ENCODE measurements around the gene A2ML1.

Gene A2ML1

DNA sequence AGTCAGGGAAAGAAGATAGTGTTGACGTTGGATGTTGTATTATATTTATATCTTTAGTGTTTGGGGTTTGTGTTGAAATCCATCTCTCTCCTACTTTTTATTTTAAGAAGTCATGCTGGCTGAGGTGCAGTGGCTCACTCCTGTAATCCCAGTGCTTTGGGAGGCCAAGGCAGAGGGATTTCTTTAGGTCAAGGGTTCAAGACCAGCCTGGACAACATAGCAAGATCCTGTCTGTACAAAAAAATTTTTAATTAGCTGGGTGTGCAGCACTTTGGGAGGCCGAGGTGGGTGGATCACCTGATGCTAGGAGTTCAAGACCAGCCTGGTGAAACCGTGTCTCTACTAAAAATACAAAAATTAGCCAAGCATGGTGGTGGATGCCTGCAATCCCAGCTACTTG, 23.9 kb downstream of the A2ML1 start:
- H3K36me3 ChIP-seq (replicated peaks; ENCODE audit: low read depth, low read length): no peaks in the 10 kb centered on the region
- H4K20me1 ChIP-seq (ENCODE audit: insufficient read depth, low read length): no peaks in the 10 kb centered on the region
- no peak for TF ChIP-seq EZH2phosphoT487 (IDR thresholded peaks at IDR 0.05; ENCODE audit: low read depth)
- TF ChIP-seq, protein P1, sequence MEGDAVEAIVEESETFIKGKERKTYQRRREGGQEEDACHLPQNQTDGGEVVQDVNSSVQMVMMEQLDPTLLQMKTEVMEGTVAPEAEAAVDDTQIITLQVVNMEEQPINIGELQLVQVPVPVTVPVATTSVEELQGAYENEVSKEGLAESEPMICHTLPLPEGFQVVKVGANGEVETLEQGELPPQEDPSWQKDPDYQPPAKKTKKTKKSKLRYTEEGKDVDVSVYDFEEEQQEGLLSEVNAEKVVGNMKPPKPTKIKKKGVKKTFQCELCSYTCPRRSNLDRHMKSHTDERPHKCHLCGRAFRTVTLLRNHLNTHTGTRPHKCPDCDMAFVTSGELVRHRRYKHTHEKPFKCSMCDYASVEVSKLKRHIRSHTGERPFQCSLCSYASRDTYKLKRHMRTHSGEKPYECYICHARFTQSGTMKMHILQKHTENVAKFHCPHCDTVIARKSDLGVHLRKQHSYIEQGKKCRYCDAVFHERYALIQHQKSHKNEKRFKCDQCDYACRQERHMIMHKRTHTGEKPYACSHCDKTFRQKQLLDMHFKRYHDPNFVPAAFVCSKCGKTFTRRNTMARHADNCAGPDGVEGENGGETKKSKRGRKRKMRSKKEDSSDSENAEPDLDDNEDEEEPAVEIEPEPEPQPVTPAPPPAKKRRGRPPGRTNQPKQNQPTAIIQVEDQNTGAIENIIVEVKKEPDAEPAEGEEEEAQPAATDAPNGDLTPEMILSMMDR (IDR thresholded peaks at IDR 0.05; ENCODE audit: low read depth, low read length): no peak
- H3K27me3 ChIP-seq (ENCODE audit: low read depth, low read length): peaks cover 12% of the 10 kb centered on the region; the same call in 1 of the 2 replicates
- H3K9ac ChIP-seq (ENCODE audit: low read length): no peak overlapping the region
- no peaks in the 10 kb centered on the region for H3K4me1 ChIP-seq (ENCODE audit: low read length)
- H2AFZ ChIP-seq (ENCODE audit: low read depth, low read length): no peak overlapping the region
- H3K79me2 ChIP-seq (ENCODE audit: low read length): no peaks in the 10 kb centered on the region
- no peak overlapping the region for H3K4me3 ChIP-seq (ENCODE audit: low read length)
- no peaks in the 10 kb centered on the region for H3K9me3 ChIP-seq (ENCODE audit: insufficient read depth, low read length)
- H3K27ac ChIP-seq (ENCODE audit: low read length): no peak overlapping the region
- H3K4me2 ChIP-seq (ENCODE audit: low read length): no peak overlapping the region

DNA sequence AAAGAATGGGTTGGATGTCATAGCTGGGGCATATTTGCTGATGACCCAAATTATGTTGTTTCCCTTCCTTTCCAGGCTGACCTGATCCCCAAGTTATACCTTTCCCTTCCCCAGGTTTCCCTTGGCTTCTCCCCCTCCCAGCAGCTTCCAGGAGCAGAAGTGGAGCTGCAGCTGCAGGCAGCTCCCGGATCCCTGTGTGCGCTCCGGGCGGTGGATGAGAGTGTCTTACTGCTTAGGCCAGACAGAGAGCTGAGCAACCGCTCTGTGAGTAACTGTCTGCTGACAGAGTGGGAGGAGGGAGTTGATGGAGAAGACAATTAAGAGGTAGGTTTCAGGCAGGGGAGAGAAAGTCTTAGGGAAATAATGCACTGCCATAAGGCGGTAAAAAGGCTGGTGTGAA, 25.0 kb downstream of the A2ML1 start:
- Histone ChIP-seq H3K9ac (ENCODE audit: low read length) (no peak overlapping the region), H3K4me2 (ENCODE audit: low read length) (no peak overlapping the region), H3K79me2 (ENCODE audit: low read length) (no peaks in the 10 kb centered on the region), H4K20me1 (ENCODE audit: insufficient read depth, low read length) (no peaks in the 10 kb centered on the region), H3K4me1 (ENCODE audit: low read length) (no peaks in the 10 kb centered on the region), H2AFZ (ENCODE audit: low read depth, low read length) (no peak overlapping the region), H3K27me3 (ENCODE audit: low read depth, low read length) (peaks cover 7% of the 10 kb centered on the region; the same call in 1 of the 2 replicates), H3K27ac (ENCODE audit: low read length) (no peak overlapping the region), H3K4me3 (ENCODE audit: low read length) (no peak overlapping the region), H3K36me3 (replicated peaks; ENCODE audit: low read depth, low read length) (no peaks in the 10 kb centered on the region), H3K9me3 (ENCODE audit: insufficient read depth, low read length) (no peaks in the 10 kb centered on the region)
- TF ChIP-seq EZH2phosphoT487 (IDR thresholded peaks at IDR 0.05; ENCODE audit: low read depth): no peak
- TF ChIP-seq, protein P1 (IDR thresholded peaks at IDR 0.05; ENCODE audit: low read depth, low read length): no peak

DNA sequence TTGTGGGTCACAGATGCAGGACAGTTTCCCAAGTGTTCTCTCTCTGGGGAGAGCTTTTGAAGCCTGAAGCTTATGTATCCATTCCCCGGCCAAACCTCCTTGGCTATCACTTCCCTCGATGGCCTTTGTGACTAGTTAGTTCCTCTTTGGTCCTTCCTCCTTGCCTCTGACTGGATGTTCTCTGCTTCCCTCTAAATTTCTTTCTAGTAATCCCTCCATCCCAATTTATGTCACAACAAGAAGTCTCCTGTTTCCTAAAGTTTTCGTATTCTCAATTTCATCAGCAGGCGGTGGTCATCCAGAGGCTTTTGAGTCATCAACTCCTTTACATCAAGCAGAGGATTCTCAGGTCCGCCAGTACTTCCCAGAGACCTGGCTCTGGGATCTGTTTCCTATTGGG, 27.5 kb downstream of the A2ML1 start:
- H4K20me1 ChIP-seq (ENCODE audit: insufficient read depth, low read length): no peaks in the 10 kb centered on the region
- H2AFZ ChIP-seq (ENCODE audit: low read depth, low read length): no peak overlapping the region
- H3K36me3 ChIP-seq (replicated peaks; ENCODE audit: low read depth, low read length): no peaks in the 10 kb centered on the region
- H3K4me2 ChIP-seq (ENCODE audit: low read length): no peak overlapping the region
- H3K27me3 ChIP-seq (ENCODE audit: low read depth, low read length): peaks cover 3% of the 10 kb centered on the region; the same call in 1 of the 2 replicates
- no peak for TF ChIP-seq EZH2phosphoT487 (IDR thresholded peaks at IDR 0.05; ENCODE audit: low read depth)
- TF ChIP-seq, protein P1 (IDR thresholded peaks at IDR 0.05; ENCODE audit: low read depth, low read length): no peak
- no peak overlapping the region for H3K4me3 ChIP-seq (ENCODE audit: low read length)
- H3K27ac ChIP-seq (ENCODE audit: low read length): no peak overlapping the region
- H3K4me1 ChIP-seq (ENCODE audit: low read length): no peaks in the 10 kb centered on the region
- no peak overlapping the region for H3K9ac ChIP-seq (ENCODE audit: low read length)
- no peaks in the 10 kb centered on the region for H3K9me3 ChIP-seq (ENCODE audit: insufficient read depth, low read length)
- no peaks in the 10 kb centered on the region for H3K79me2 ChIP-seq (ENCODE audit: low read length)

DNA sequence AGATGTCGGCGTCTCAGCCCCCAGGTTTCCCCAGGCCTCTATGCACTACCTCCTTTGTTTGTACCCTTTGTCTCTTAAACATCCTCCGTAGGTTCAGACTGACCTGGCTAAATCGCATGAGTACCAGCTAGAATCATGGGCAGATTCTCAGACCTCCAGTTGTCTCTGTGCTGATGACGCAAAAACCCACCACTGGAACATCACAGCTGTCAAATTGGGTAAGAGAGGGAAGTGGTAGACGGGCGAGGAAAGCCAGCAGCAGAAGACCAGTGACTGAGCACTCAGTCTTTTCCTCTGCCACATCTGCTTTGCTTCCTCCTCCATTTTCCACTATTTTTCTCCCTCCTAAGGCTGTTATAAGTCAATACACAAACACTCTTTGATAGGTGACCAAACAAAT, 29.7 kb downstream of the A2ML1 start:
- Histone ChIP-seq H3K79me2 (ENCODE audit: low read length) (no peaks in the 10 kb centered on the region), H3K9me3 (ENCODE audit: insufficient read depth, low read length) (no peaks in the 10 kb centered on the region), H3K9ac (ENCODE audit: low read length) (no peak overlapping the region), H3K4me2 (ENCODE audit: low read length) (no peak overlapping the region), H3K27me3 (ENCODE audit: low read depth, low read length) (0 out of 2 replicates have a peak, but pooled peaks cover 3% of the 10 kb centered on the region), H3K36me3 (replicated peaks; ENCODE audit: low read depth, low read length) (no peaks in the 10 kb centered on the region), H2AFZ (ENCODE audit: low read depth, low read length) (no peak overlapping the region), H3K4me3 (ENCODE audit: low read length) (no peak overlapping the region), H4K20me1 (ENCODE audit: insufficient read depth, low read length) (no peaks in the 10 kb centered on the region), H3K27ac (ENCODE audit: low read length) (no peak overlapping the region), H3K4me1 (ENCODE audit: low read length) (no peaks in the 10 kb centered on the region)
- TF ChIP-seq, protein P1 (IDR thresholded peaks at IDR 0.05; ENCODE audit: low read depth, low read length): no peak
- no peak for TF ChIP-seq EZH2phosphoT487 (IDR thresholded peaks at IDR 0.05; ENCODE audit: low read depth)
